Iris pigment epithelial cell (primary cell): ENCODE data around the gene ITFG1.
A peak's percentile ranks its signal among the peaks of the same experiment; 100 is the strongest.

ENCODE experiments used
- DNase-seq: peaks from one replicate; pipeline ENCODE4 v3.0.0-alpha.2; 2011; ENCODE audit warnings: low read depth

ITFG1 gene

GRCh38 chr16:47150067-47150466 lies 310.8 kb downstream of the ITFG1 start:
- no peak for DNase-seq

DNA sequence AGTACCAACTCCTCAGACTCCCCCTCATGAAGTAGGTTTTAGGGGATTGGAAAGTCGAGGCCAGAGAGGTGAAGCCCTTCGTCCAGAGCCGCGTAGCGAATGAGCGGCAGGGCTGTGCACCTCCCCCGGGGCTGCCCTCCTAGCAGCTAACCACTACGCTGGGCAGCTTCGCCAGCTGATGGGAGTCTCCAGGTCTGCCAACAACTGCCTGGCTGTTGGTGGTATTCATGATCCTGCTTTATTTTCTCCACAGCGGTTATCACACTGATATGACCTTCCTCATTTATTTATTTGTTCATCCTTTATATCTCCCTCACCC lies 316.3 kb downstream of the ITFG1 start:
- DNase-seq = no peak

DNA sequence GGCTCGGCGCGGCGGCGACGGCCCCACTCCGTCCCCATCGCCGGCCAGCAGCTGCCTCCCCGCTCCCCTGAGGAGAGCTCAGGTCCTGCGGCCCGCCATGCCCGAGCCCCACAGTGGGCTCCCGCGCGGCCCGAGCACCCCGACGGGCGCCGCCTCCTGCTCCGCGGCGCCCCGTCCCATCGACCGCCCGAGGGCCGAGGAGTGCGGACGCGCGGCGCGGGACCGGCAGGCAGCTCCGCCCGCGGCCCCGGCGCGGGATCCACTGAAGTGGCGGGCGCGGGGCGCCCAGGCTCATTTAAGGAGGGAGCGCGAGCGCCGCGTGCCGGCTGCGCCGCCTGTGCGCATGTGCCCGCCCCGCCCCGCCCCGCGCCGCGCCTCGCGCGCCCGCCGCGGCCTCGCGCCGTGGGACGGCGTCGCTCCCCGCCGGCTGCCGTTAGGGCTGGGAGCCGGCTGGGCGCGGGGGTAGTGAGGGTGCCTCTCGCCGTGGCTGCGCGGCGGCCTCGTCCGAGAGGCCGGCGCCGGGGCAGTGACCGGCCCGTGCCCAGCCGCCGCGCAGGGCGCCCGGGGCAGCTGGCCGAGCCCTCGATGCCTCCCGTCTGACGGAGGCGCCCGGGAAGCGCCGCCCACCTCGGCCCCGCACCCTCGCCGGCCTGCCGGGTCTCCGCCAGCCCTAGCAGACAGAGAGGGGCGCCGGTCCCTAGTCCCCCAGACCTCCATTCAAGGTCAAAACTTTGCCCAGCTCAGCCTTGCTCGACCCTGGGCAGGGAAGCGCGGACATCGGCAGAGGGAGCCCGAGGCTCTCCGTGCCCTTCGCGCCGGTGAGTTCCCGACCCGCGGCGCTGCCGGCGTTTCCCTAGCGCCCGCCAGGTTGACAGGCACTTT lies 316.9 kb downstream of the ITFG1 start, which contains the start of gene NETO2:
Gene NETO2, minus strand, starts transcription at position 269 of the 882 bp plus-strand sequence. CDS start 333 bp downstream, outside the sequence.
- peak; percentile 66 for DNase-seq

- DNase-seq = peak; percentile 70
Measured at GRCh38 chr16:47142821-47143676, 317.8 kb downstream of the ITFG1 start.

GRCh38 chr16:47142486-47142820 lies 318.4 kb downstream of the ITFG1 start:
- DNase-seq = peak; percentile 71

DNA sequence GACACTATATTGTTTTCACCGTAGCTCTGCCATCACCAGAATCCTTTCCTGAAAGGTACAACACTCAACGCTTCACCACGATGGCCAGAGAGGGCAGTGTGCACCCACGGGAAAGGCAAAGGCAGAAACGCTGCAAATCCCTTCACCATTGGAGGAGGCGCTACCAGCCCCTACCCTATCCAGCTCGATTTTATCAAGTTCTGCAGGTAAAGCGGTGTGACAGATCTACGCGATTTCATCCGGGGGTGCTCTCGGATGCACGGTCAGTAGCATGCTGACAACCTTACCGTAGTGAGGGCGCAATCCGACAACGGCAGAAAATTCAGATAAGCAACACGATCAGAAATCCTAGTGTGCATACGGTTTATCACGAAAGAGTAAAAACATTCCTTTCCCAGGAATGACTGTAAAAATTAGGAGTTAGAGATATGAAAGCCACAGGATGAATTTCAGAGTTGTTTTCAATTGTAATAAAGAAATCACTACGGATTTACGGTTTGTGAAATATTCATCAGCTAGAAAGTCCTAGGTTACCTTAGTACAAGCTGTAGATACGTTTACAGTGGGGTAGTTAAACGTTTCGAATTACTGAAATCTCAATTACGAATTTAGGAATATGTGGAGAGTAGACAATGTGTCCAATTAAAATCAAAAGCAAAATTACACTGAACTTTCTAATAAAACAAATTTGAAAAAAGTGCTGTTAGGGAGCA lies 318.9 kb downstream of the ITFG1 start:
- DNase-seq = peak; percentile 90

- no peak for DNase-seq
Measured at GRCh38 chr16:47140686-47141085, 320.2 kb downstream of the ITFG1 start.

GRCh38 chr16:47139561-47140185 lies 321.2 kb downstream of the ITFG1 start:
- peak; percentile 62 for DNase-seq

- DNase-seq = peak; percentile 58
Measured at GRCh38 chr16:47137925-47138324, 322.9 kb downstream of the ITFG1 start.

DNA sequence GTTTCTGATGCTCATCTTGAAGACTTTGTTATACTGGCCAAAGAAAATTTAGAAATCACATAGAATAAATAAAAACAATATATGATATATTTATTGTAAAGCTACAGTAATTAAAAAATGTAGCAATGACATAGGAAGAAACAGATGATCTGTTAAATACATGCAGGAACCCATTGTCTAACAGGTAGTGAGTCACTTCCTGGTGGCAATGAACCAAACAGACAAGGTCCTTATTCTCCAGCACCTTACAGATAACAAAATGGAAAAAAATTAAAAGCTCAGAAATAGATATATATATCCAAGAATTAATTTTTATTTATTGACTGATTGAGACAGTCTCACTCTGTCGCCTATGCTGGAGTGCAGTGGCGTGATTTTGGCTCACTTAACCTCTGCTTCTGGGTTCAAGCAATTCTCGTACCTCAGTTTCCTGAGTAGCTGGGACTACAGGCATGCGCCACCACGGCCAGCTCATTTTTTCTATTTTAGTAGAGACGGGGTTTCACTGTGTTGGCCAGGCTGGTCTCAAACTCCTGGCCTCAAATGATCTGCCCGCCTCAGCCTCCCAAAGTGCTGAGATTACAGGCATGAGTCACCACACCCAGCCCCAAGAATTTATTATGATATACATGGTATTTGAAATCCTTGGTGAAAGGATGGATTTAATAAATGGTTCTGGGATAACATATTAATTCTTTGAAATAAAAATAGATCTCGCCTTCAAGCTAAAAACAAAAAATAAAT lies 324.6 kb downstream of the ITFG1 start:
- DNase-seq = peak; percentile 66

DNA sequence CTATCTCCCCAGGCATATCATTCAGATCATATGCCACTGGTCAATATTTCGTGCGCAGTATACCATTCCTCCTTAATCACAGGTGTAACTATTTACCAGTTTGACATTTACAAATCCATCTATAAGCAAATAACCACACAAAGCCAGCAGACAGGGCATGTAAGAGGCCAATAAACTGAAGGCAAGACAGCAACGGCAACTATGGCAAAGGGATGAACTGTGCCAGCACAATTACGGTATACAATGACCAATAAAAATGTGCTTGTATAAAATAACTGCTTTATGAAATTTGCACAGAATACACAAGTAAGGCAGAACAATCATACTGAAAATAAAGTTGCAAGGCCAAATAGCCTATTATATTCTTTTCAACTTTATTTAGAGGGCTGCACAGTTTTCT lies 326.3 kb downstream of the ITFG1 start:
- no peak for DNase-seq

GRCh38 chr16:47132308-47132707 lies 328.6 kb downstream of the ITFG1 start:
- no peak for DNase-seq

GRCh38 chr16:47129755-47130435 lies 331.0 kb downstream of the ITFG1 start:
- DNase-seq = no peak

DNA sequence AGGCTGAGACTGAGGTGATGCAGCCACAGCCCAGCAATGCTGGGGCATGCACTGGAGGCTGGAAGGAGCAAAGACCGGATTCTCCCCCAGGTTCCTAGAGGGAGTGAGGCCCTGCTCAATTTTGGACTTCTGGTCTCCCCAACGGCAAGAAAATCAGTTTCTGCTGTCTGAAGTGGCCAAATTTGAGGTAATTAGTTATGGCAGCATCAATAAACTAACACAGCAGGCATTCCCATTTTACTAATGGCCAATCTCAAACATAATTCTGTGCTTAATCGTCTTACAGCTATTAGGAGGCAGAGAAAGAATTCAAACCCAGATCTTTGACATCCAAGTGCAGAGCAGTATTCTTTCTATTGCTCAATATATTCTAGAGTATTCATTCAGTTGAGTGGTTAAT lies 333.3 kb downstream of the ITFG1 start:
- no peak for DNase-seq

DNA sequence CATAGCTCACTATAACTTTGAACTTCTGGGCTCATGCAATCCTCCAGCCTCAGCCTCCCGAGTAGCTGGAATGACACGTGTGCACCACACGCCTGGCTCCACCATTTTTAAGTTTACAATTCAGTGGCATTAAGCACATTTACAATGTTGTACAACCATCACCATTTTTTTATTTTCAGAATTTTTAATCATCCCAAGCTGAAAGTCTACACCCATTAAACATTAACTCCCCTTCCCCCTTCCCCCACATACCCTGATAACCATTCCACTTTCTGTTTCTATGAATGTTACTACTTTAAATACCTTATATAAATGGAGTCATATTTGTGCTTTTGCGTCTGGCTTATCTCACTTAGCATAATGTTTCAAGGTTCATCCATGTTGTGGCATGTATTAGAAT lies 335.1 kb downstream of the ITFG1 start:
- DNase-seq = no peak

DNA sequence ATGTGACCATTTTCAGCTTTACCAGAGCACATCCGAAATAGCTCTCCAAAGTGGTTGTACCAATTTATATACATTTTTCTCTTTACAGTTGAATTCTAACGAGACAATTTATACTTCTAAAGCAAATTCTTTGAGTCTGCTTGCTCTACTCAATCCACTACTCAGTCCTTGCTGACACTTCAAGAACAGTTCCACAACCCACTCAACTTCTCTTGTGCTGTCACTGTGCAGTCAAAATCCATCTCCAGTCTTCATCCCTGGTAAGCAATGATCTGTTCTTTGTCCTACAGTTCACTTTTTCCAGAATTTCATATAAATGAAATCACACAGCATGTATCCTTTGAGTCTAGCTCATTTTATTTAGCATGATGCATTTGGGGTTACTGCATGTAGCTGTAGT lies 347.7 kb downstream of the ITFG1 start:
- DNase-seq = no peak

GRCh38 chr16:47110939-47111338 lies 349.9 kb downstream of the ITFG1 start:
- no peak for DNase-seq

DNA sequence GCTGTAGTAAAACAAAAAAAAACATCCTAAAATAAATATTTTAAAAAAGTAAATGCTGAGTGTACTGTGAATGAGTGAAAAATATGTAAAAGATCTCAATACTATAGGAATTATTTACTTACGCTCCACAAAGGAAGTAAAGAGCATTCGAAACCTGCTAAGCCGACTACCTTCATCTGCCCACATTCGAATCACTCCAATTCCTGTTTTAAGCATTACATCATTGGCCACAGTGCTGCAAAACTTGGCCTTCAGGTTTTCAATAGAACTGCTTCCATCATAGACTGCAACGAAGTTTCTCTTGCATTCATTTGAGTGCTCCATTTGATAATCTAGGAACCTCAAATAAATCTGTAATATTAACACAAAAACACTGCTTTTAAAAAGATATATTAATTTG lies 351.5 kb downstream of the ITFG1 start:
- DNase-seq = no peak
